NCI-H524 (cell line): ENCODE results near the gene PLAAT2.
A peak's percentile ranks its signal among the peaks of the same experiment; 100 is the strongest.
"Not testable (repeated sequence)": the region's sequence is repeated elsewhere in the genome, so short reads cannot be mapped to it uniquely, and the experiment has no call there.

ENCODE experiments used
- DNase-seq, 2 experiments: peaks; one replicate each; lab custom pipeline; 2025; lab: John Stamatoyannopoulos, UW

Gene PLAAT2

DNA sequence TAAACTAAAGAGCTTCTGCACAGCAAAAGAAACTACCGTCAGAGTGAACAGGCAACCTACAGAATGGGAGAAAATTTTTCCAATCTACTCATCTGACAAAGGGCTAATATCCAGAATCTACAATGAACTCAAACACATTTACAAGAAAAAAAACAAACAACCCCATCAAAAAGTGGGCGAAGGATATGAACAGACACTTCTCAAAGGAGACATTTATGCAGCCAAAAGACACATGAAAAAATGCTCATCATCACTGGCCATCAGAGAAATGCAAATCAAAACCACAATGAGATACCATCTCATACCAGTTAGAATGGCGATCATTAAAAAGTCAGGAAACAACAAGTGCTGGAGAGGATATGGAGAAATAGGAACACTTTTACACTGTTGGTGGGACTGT, 15.7 kb upstream of the PLAAT2 start:
- not testable (repeated sequence) for DNase-seq

DNA sequence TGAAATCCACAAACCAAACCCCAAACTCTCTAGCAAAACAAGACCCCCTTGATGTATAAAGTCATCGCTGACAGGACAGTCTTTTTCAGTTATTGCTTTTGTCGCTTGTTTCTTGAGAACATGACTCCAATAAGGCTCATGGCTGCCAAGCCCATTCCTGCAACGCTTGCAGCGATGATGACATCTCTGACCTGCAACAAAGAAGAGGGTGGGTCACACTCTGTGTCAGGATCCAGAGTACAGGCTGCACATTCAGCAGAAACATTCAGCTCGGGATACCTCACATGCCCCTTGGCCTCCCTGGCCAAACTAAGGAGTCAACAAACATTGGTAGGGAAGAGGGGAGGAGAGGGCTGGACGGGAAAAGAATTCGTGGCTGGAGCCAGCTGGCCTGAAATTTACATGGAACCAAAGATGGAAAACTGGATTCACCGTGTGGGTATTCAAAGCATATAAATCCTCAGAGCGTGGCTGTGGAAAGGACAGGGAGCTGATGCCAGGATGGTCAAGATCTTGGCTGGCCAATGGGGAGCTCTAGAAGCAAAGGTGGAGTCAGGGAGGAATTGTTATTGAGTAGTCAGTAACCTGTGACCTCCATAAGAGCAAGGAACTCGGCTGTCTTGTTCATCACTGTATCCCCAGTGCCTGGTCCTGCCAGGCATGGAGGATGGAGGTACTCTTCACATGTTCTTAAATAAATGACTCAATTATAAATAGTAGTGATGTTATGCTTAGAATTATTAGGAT, 11.8 kb upstream of the PLAAT2 start:
- DNase-seq: no peak

DNA sequence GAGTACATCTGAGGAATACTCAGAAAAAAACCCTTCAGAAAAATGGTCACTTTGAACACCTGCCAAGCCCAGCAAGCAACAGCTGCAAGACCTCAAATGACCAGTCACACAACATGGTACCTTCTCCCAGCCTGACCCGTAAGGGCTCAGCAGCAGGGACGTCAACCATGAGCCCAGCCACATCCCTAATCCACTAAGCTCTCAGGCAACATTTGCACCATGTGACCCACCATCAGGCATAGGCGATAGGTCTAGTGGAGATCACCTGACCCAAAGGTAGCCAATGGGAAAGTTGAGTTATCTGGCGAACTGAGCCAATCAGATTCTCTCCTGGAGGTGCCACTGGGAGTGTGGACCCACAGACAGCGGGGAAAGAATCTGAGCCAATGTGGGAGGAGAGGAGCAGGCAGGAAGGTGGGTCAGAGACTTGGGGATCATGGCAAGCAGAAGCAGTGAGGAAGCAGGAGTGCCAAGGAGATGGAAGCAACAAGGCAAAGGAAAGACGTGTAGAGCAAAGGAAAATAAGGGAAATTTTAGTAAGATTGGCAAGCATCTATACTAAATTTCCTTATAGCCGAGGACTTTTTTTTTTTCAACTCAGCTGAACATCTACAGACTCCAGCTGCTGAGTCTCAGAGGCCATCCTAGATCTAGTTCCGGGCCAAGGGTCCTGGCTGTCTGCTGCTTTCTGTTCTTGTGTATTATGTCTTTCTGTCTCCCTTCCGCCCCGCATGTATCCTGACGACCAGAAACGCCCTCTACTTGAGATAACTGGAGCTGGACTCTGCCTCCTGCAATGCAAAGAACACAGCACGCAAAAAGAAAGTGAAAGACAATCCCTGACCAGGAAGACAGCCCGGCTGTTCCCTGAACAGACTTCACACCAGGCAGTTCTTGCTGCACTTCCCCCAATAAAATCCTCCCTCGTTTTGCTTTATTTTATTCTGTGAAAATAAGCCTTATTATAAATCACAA, 11.0 kb upstream of the PLAAT2 start:
- DNase-seq: peak in 1 of 2 experiments; percentile 13

DNA sequence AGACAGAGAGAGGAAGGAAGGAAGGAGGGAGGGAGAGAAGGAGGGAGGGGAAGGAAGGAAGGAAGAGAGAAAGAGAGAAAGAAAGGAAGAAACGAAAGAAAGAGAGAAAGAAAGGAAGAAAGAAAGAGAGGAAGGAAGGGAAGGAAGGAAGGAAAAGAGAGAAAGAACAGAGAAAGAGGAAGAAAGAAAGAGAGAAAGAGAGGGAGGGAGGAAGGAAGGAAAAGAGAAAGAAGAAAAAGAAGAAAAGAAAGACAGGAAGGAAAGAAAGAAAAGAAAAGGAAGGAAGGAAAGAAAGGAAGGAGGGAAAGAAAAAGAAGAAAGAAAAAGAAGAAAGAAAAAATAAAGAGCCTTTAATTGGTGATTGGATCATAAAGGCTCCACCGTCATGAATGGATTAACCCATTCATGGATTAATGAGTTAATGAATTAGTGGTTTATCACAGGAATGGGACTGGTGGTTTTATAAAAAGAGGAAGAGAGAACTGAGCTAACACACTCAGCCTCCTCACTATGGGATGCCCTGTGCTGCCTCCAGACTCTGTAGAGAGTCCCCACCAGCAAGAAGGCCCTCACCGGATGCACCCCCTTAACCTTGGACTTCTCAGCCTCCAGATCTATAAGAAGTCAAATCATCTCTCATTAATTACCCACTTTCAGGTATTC, 9.0 kb upstream of the PLAAT2 start:
- no peak for DNase-seq

DNA sequence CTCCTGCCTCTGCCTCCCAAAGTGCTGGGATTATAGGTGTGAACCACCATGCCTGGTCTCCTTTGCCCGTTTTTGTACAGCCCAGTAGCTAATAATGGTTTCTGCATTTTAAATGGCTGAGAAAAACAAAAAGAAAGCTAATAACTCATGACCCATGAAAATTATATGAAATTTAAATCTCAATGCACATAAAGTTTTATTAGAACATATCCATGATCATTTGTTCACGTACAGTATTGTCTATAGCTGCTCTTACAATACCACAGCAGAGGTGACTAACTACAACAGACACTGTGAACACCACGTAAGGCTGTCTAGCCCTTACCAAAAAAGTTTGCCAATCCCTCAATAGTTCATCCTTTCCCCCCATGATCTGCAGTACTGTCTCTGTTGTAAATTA, 6.4 kb upstream of the PLAAT2 start:
- no peak for DNase-seq

DNA sequence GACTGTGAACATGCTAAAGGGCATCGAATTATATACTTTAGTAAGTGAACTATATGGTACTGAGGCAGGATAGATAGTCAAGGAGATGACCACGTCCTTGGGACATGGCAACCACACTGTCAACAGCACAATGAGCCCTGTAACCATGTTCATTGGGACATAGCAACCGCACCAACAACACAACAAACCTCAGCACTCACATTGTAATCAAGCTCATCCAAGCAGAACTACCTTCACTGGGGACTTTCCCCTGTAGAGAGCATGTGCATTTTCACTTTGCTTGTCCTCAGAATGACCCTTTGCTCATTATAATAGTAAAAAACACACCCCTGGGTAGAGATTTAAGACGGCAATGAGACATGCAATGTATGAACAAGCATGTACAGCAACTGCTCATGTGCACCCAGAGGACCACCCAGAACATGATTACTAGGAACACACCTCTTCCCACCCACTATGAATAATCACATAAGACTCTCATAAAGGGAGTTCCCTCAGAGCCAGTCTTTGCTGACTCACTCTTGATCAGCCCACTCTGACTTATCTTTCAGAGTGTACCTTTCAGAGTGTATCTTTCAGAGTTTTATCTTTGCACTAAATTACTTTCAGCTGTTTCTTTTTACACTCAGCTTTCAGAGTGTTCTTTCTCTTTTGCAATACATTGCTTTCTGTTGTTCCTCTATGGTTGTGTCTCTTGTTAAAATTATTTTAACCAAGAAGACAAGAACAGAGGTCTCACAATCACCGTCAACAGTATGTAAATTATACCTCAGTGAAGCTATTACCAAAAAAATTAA, 4.1 kb upstream of the PLAAT2 start:
- no peak for DNase-seq

DNA sequence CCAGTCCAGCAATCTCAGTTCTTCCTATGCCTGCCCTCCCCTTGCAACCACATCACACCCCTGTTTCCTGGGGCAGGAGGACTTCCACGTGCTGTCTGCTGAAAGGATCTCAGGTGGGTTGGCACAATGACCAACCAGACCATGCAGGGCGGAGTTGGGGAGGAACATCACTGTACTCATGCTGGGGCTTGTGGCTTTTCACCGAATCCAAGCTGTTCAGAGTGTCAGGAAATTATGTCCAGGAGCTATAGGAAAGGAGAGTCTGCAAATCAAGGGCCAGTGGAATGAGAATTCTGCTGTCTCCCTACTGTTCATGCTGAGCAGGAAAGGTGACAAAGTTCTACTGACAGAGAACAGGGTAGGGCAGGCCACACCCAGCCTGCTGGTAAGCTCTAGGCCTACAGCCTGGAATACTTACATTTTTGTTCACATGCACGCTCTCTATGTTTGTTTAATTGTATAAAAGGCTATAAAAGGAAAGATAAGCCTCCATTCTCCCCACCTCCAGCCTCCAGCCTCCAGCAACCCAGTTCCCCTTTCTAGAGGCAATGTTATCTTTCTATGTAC, 1.7 kb upstream of the PLAAT2 start:
- DNase-seq: no peak

DNA sequence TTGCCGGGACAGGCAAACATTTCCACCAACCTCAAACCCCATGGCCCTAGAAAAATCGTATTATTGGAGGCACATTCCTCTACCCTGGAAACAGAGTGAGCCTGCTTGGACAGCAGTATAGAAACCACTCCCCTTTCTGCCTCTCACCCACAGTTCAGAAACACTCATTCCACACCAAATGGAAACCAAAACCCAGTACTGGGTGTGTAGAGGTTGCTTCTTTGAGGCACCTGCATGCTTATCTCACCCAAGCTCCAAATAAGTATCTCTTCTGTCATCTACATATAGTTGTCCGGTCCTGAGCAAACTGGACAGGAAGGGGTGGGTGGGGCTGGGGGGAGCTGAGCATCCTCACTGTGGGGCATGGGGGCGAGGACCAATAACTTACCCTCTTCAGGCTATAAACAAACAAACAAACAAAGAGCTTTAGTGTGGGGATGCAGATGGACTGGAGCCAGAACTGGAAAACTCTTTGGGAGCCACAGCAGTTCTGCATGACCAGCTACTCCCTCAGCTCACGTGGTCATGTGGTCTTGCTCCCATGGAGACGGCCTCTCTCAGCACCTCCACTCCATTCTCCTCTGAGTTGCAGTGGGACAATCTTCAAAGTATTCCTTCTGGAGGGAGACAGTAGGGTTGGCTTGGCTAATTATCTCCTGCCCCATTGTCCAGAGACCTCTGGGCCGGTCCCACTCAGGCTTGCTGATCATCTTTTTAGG, 1.0 kb upstream of the PLAAT2 start:
- DNase-seq: no peak

DNA sequence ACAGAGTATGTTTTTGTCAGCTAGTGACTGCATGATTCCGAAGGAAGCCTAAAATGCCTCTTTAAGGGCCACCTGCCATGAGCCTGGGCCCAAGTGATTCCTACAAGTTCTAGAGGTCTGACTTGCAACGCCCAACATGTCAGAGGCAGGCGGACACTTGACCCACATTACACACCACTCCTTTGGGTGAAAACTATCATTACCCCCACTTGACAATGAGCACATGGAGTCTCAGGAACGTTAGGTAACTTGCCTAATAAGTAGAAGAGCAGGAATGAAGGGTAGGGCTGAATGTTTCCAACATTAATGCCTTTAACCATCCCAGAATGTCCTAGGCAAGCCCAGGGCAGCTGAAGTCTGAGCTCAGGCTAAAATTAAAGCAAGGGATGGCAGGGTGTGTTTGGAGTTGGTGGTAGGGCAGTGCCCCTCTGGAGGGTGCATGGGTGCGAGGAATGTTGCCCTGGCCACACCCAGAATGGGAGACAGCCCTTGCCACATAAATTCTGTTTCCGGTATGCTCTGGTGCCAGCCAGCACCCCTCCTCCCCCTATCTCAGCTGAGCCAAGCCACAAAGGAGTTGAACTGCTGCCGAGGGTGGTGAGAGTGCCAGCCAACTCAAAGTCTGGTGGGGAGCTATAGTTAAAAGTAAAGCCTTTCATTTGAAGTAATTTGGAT, 2.5 kb downstream of the PLAAT2 start:
- no peak for DNase-seq

DNA sequence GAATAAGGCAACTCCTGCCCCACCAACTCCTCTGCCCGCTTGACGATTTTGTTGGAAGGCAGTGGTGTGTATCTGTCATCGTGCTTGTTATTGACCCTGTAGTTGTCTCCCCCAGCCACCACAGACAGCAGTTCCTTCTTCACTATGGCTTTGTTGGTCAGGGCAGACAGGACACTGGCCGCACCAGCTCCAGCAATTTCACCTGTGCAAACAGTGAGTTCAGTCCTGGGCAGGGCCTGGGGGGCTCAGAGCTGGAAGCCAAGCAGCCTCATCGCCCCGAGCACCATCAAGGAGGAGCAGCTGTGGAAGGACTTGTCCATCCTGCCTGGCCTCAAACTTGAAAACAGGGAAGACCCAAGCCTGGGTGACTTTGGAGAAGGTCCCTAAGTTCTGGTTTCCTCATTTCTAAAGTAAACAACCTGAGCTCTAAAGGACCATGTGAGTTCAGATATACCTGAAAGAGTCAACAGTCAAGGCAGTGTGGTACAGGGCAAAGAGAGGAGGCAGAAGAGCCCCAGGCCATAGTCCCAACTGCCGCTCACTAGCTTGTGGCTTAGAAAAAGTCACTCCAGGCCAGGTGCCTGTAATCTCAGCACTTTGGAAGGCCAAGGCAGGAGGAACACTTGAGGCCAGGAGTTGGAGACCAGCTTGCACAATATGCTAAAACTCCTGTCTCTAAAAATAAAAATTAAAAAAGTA, 4.6 kb downstream of the PLAAT2 start:
- DNase-seq: no peak

DNA sequence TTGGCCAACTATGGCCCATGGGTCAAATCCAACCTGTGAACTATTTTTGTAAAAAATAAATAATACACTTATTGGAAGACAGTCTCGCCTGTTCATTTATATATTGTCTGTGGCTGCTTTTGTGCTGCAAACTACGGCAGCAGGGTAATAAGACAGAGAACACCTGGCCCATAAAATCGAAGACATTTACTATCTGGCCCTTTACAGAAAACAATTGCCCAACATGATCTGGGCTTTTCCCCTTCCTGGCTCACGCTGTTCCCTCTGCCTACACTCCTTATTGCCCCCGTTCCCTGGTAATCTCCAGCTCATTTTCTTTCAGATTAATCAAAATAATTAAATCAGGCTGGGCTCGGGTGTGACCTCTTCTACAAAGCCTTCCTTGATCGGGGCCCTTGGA, 5.6 kb downstream of the PLAAT2 start:
- no peak for DNase-seq

DNA sequence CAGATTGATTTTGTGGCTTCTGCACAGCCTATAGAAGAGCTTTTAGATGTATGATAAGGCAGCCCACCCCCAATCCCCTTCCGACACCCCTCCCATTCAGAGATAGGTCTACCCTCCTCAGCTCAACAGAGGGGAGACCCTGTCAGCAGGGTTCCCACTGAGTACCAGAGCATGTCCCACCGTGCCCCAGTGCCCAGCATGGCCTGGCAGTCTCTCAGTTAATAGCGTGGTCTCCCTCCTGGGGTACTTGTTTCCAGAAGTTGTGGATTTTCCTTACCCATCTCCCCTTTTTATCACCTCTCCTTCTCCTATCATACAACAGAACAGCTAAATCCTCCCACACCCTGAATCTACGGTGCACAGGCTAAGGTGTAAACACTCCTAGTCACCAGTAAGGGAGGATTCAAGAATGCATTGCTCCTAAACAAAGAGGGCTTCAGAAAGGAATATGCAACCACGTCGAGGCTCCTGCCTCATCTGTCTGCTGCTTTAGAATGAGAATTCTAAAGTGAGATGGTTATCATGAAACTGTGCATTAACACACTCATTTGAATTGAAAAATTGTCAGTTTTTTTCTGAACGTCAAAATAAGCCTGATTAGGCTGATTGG, 6.7 kb downstream of the PLAAT2 start:
- DNase-seq: no peak

DNA sequence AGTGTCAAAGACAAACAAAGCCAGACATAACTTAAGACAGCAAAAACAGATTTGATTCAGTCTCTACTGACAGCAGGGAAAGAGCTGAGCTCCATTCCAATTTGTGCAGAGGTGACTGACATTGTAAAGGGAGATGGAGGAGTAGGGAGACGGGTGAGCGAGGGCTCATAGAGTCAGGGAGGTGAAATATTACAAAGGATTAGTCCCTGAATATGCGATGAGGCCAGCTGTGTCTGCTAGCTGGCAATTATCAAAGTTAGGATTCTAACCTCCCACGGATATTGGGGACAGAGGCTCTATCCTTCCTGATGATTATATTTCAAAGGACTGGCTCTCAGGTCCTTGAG, 8.3 kb downstream of the PLAAT2 start:
- DNase-seq: peak; percentile 22 to 70

DNA sequence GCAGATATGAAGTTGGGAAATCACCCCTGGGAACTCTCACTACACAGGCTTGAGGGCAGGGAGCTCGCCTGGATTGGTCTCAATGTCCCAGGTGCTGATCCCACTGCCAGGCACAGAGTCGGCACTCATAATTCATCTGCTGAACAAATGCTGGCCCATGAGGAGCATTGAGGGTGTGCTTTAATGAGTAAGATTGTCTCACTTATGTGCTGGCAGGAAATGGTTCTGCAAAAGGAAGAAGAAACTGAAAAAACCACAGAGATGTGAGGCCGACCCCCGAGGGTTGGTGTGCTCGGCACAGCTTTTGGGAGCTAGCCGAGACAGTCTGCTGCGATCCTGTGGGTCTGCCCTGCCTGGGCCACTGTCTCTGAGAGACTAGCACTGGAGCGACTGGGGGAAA, 9.4 kb downstream of the PLAAT2 start:
- no peak for DNase-seq

DNA sequence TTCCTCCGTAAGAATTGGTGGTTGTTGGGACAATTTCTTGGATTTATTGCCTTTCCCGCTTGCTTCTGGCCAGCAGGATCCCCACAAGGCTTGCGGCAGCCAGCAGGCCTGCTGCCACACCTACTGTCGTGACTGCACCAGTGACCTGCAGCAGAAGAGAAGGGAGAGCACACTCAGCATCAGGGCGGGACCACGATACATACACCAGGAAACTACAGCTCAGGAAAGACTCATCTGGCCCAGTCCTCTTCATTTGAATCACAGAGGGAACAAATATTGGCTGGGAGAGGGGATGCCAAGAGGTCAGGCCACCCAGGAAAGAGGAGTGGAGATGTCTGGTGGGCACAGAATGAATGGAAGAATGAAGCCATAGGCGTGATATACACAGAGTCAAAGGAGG, 10.3 kb downstream of the PLAAT2 start:
- no peak for DNase-seq

DNA sequence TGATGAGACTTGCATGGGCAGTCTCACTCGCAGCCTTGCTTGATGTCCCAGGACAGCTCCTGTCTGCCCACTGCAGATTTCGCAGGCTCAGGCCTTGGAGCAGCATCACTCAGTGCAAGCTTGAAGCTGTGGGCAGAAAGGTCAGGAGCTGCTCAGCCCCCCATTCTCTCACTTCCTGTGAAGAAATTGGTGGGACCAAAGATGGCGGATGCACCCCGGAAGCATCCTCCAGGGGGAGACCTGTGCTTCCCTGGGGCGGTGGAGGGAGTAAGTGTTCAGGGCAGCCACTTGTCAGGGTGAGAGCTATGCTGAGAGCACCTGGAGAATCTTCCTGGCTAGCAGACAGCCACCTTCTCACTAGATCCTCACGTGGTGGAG, 11.3 kb downstream of the PLAAT2 start:
- no peak for DNase-seq

DNA sequence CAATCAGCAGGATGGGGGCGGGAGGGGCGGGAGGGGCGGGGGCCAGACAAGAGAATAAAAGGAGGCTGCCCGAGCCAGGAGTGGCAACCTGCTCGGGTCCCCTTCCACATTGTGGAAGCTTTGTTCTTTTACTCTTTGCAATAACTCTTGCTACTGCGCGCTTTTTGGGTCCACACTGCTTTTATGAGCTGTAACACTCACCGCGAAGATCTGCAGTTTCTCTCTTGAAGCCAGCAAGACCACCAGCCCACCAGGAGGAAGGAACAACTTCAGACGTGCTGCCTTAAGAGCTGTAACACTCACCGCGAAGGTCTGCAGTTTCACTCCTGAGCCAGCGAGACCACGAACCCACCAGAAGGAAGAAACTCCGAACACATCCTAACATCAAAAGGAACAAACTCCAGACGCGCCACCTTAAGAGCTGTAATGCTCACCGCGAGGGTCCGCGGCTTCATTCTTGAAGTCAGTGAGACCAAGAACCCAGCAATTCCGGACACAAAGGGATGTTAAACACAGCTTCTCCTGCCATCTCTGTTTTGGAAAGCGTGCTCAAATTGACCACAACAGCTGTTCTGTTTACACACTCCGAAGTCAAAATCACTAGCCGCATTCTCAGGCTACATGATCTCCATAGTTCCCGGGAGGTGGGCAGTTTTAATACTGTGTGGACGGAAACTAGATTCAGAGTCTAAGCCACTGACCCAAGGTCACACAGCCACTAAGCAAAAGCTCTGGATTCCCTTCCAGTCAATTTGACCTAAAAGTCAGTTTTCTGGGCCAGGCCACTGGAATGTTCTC, 11.9 kb downstream of the PLAAT2 start:
- DNase-seq: no peak

DNA sequence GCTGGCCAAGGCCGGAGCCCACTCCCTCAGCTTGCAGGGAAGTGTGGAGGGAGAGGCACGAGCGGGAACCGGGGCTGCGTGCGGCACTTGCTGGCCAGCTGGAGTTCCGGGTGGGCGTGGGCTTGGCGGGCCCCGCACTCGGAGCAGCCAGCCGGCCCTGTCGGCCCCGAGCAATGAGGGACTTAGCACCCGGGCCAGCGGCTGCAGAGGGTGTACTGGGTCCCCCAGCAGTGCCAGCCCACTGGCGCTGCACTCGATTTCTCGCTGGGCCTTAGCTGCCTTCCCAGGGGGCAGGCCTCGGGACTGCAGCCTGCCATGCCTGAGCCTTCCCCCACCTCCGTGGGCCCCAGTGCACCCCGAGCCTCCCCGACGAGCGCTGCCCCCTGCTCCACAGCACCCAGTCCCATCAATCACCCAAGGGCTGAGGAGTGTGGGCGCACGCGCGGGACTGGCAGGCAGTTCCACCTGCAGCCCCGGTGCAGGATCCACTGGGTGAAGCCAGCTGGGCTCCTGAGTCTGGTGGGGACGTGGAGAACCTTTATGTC, 13.0 kb downstream of the PLAAT2 start:
- DNase-seq: not testable (repeated sequence)
